HCT116 (cell line): Measurements from ENCODE around the gene NUDT2. TPM values are rescaled to one million over a fixed set of nuclear protein-coding genes. Genes with fewer than 3 reads are reported as not detected.
"Not testable (repeated sequence)": the region's sequence is repeated elsewhere in the genome, so short reads cannot be mapped to it uniquely, and the experiment has no call there.

Experiments used
- ATAC-seq: fragments of 200-7000 bp; cut with Tn5 transposase; 2 replicates; pipeline ENCODE4 v1.9.1; 2020; ENCODE audit warnings: mild to moderate bottlenecking, moderate library complexity
- BruUV-seq: library from RNA; stranded (reverse); fragments of 400-500 nt; replicated peaks from 2 replicates; lab custom pipeline; 2021; lab: Mats Ljungman, UMichigan
- CTCF ChIA-PET: fragments of 300-600 bp; sonication (Branson Sonifier 250); formaldehyde crosslinking; loops from one replicate; lab custom pipeline; 2021; ENCODE audit warnings: antibody characterized with exemption; lab: Charles Lee
- POLR2A ChIA-PET: fragments of 300-600, 350-600 bp; sonication (Branson Sonifier 250); formaldehyde crosslinking; loops from one replicate; lab custom pipeline; 2021; ENCODE audit warnings: antibody characterized with exemption; lab: Charles Lee
- RAD21 ChIA-PET, 2 experiments: fragments of 300-600 bp; sonication (Branson Sonifier 250); formaldehyde crosslinking; loops; one replicate each; lab custom pipeline; 2023; ENCODE audit warnings: low total read pairs in 2 of 2; ENCODE audit not compliant: uncharacterized antibody in 2 of 2, unreplicated experiment in 2 of 2, low non-redundant PET in 1 of 2; lab: Charles Lee
- DNase-seq: peaks from one replicate; pipeline ENCODE4 v3.0.0-alpha.2; 2010; ENCODE audit warnings: low read depth, low spot score
- H2AFZ ChIP-seq: fragments of 200-600 bp; shearing (Covaris generic), sonication (generic); 2 replicates; pipeline ENCODE4 v1.6.1; 2017; ENCODE audit warnings: low read depth, mixed run types, mixed read lengths, antibody characterized with exemption, low read length; ENCODE audit not compliant: poor library complexity, severe bottlenecking
- H3K27ac ChIP-seq: 2 replicates; pipeline ENCODE4 v1.5.1; 2012; ENCODE audit warnings: low read depth, low read length
- H3K27me3 ChIP-seq: fragments of 200-600 bp; sonication (generic); 2 replicates; pipeline ENCODE4 v1.6.1; 2016; ENCODE audit warnings: mixed run types, low read length, mixed read lengths; ENCODE audit not compliant: insufficient read depth
- H3K36me3 ChIP-seq, 2 experiments: fragments of 200-500 bp in 1 of 2; fragments of 200-600 bp in 1 of 2; sonication (Bioruptor generic) in 1 of 2; sonication (generic) in 1 of 2; 2 replicates each; pipeline versions ENCODE4 v1.5.1 to v1.6.1; 2014 to 2016; ENCODE audit warnings: low read length in 2 of 2, inconsistent platforms in 1 of 2, mixed read lengths in 1 of 2, mixed run types in 1 of 2; ENCODE audit not compliant: insufficient read depth in 2 of 2, control insufficient read depth in 1 of 2
- H3K4me1 ChIP-seq, 2 experiments: fragments of 200-600 bp in 1 of 2; sonication (generic) in 1 of 2; 2 replicates each; pipeline versions ENCODE4 v1.5.1 to v1.6.1; 2012 to 2017; ENCODE audit warnings: low read length in 2 of 2, inconsistent platforms in 1 of 2, mild to moderate bottlenecking in 1 of 2, mixed read lengths in 1 of 2, mixed run types in 1 of 2, moderate library complexity in 1 of 2; ENCODE audit not compliant: insufficient read depth in 2 of 2, control insufficient read depth in 1 of 2
- H3K4me2 ChIP-seq: fragments of 200-600 bp; sonication (generic); 2 replicates; pipeline ENCODE4 v1.6.1; 2017; ENCODE audit warnings: mixed run types, low read length, mixed read lengths
- H3K4me3 ChIP-seq, 2 experiments: fragments of 200-600 bp in 1 of 2; sonication (generic) in 1 of 2; replicated peaks in 1 of 2; 2 replicates each; pipeline ENCODE4 v1.5.1; 2011 to 2016; ENCODE audit warnings: low read length in 2 of 2, control low read depth in 1 of 2, low read depth in 1 of 2, mild to moderate bottlenecking in 1 of 2, mixed read lengths in 1 of 2, mixed run types in 1 of 2
- H3K79me2 ChIP-seq: fragments of 200-600 bp; sonication (generic); 2 replicates; pipeline ENCODE4 v1.6.1; 2017; ENCODE audit warnings: mild to moderate bottlenecking, mixed run types, low read length, moderate library complexity, mixed read lengths; ENCODE audit not compliant: insufficient read depth
- H3K9ac ChIP-seq: fragments of 200-600 bp; sonication (generic); 2 replicates; pipeline ENCODE4 v1.6.1; 2016; ENCODE audit warnings: low read length, mixed read lengths
- H3K9me2 ChIP-seq: fragments of 200-600 bp; sonication (generic), shearing (Covaris generic); 2 replicates; pipeline ENCODE4 v1.6.1; 2017; ENCODE audit warnings: mixed run types, mild to moderate bottlenecking, moderate library complexity; ENCODE audit not compliant: insufficient read depth
- H3K9me3 ChIP-seq, 2 experiments: fragments of 200-500 bp in 1 of 2; fragments of 200-600 bp in 1 of 2; sonication (Bioruptor generic) in 1 of 2; sonication (generic) in 1 of 2; 2 replicates each; pipeline ENCODE4 v1.6.1; 2014 to 2017; ENCODE audit warnings: low read length in 2 of 2, mixed read lengths in 2 of 2, inconsistent platforms in 1 of 2, low read depth in 1 of 2, mild to moderate bottlenecking in 1 of 2, mixed run types in 1 of 2, moderate library complexity in 1 of 2; ENCODE audit not compliant: control insufficient read depth in 1 of 2, insufficient read depth in 1 of 2
- H4K20me1 ChIP-seq: fragments of 200-600 bp; sonication (generic), shearing (Covaris generic); 2 replicates; pipeline ENCODE4 v1.6.1; 2017; ENCODE audit warnings: mixed run types, mild to moderate bottlenecking, moderate library complexity; ENCODE audit not compliant: insufficient read depth
- CBX3 ChIP-seq: IDR thresholded peaks from 2 replicates; pipeline ENCODE4 v1.6.1; 2012; ENCODE audit warnings: low read depth
- EGR1 ChIP-seq: IDR thresholded peaks from 2 replicates; pipeline ENCODE4 v1.6.1; 2012; ENCODE audit warnings: low read depth
- EZH2phosphoT487 ChIP-seq: fragments of 200-600 bp; IDR thresholded peaks from 2 replicates; pipeline ENCODE4 v1.6.1; 2018; ENCODE audit warnings: antibody characterized with exemption, borderline replicate concordance
- MAX ChIP-seq: IDR thresholded peaks from 2 replicates; pipeline ENCODE4 v1.6.1; 2012
- POLR2AphosphoS5 ChIP-seq: IDR thresholded peaks from 2 replicates; pipeline ENCODE4 v1.6.1; 2011; ENCODE audit warnings: mild to moderate bottlenecking, low read depth, low read length, moderate library complexity
- intact Hi-C: fragments of 100-400 bp; cut with micrococcal nuclease; formaldehyde crosslinking; loops from 2 replicates; pipeline ENCODE4 v1.10.0; 2022
- total RNA-seq: library from RNA; stranded (reverse); gene quantifications from one replicate; pipeline ENCODE4 v1.2.1, GENCODE V29; 2021; ENCODE audit not compliant: unreplicated experiment

Gene NUDT2
- total RNA-seq, 1 experiment from 2014 or later = 39.3 TPM

- POLR2A ChIA-PET = no interaction called here
- Histone ChIP-seq H3K36me3 (no peaks in the 10 kb centered on the region), H3K9ac (no peak overlapping the region), H3K79me2 (no peaks in the 10 kb centered on the region), H3K9me3 (no peaks in the 10 kb centered on the region), H3K27me3 (no peaks in the 10 kb centered on the region), H3K27ac (no peak overlapping the region), H3K4me1 (no peaks in the 10 kb centered on the region), H3K9me2 (no peaks in the 10 kb centered on the region), H3K4me2 (no peak overlapping the region), H4K20me1 (no peaks in the 10 kb centered on the region), H2AFZ (no peak overlapping the region), H3K4me3 (no peak overlapping the region)
- ATAC-seq (no peak), DNase-seq (no peak)
- intact Hi-C loops = no loop called here
- CTCF ChIA-PET = no interaction called here
- RAD21 ChIA-PET = no interaction called here
- no TSS peak for BruUV-seq
- TF ChIP-seq CBX3 (no peak), EZH2phosphoT487 (no peak), MAX (no peak), EGR1 (no peak), POLR2AphosphoS5 (no peak)
- TF ChIP-seq, all 23 proteins: peak for 0
Measured at GRCh38 chr9:34349324-34349723, 20.0 kb downstream of the NUDT2 start.

- intact Hi-C loops, H2AFZ ChIP-seq, BruUV-seq, H3K27me3 ChIP-seq, CTCF ChIA-PET, H3K9ac ChIP-seq, H4K20me1 ChIP-seq, H3K79me2 ChIP-seq, H3K4me1 ChIP-seq, POLR2A ChIA-PET, H3K9me2 ChIP-seq, DNase-seq, H3K27ac ChIP-seq, H3K4me2 ChIP-seq, H3K4me3 ChIP-seq, H3K36me3 ChIP-seq, RAD21 ChIA-PET, ATAC-seq, H3K9me3 ChIP-seq: not testable (repeated sequence)
Measured at GRCh38 chr9:34352122-34352652, 22.8 kb downstream of the NUDT2 start.

GRCh38 chr9:34352957-34353356 is 23.6 kb downstream of the NUDT2 start:
- H2AFZ ChIP-seq, POLR2A ChIA-PET, intact Hi-C loops, H4K20me1 ChIP-seq, H3K27me3 ChIP-seq, H3K9me2 ChIP-seq, H3K79me2 ChIP-seq, H3K4me1 ChIP-seq, H3K9me3 ChIP-seq, H3K36me3 ChIP-seq, BruUV-seq, H3K4me2 ChIP-seq, RAD21 ChIA-PET, H3K4me3 ChIP-seq, CTCF ChIA-PET, H3K9ac ChIP-seq, H3K27ac ChIP-seq, DNase-seq, ATAC-seq: not testable (repeated sequence)
